OCI-M1 (cell line): ENCODE results near the gene DIO1.

Experiments
- DNase-seq: peaks from one replicate; lab custom pipeline; 2025; lab: John Stamatoyannopoulos, UW

The DIO1 gene

DNA sequence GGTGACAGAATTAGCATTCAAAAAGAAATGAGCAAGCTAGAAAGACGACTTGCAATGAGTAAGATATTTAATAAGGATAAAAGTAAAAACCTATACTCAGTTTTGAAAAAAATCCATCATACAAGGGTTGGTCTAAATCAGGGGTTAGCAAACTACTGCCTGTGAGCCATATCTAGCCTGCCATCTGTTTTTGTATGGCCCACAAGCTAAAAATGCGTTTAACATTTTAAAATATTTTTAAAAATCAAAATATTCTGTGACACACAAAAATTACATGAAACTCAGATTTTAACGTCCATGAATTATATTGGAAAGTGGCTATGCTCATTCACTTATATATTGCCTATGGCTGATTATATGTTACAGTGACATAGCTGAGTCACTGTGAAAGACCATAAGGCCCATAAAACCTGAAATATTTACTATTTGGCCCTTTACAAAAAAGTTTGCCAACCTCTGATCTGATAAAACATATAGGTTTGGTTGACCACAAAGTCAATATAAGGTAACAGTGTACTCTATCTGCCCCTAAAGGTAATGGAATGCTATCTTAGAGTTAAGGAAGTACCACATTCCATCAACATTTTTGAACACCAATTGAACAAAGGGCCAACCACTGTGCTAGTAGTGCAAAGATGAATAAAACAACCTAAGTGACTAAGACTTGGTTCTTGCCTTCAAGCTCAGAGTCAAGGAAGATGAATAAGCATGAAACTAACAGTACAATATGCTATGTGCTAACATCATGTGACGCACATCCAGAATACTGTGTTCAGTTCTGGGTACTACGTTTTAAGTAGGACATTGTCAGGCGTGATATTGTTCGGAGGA lies 48.4 kb downstream of the DIO1 start:
- peak; percentile 55 for DNase-seq

DNA sequence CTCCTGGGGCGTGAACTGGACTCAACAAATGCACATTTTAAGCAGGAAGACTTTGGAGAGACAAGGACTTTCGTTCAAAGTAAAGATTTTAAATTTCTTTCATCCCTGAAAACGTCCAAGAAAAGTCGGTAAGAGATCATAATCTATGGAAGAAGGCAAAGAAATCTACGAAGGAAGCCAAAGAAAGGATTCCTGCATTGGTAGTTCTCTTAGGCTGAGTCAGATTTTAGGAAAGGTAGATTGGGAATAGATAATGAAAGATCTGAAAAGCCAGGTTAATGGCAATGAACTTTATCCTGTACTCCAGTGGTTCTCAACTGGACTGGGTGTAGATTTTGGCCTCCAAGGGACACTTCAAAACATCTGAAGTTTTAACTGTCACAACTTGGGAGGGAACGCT lies 49.1 kb downstream of the DIO1 start:
- no peak for DNase-seq

DNA sequence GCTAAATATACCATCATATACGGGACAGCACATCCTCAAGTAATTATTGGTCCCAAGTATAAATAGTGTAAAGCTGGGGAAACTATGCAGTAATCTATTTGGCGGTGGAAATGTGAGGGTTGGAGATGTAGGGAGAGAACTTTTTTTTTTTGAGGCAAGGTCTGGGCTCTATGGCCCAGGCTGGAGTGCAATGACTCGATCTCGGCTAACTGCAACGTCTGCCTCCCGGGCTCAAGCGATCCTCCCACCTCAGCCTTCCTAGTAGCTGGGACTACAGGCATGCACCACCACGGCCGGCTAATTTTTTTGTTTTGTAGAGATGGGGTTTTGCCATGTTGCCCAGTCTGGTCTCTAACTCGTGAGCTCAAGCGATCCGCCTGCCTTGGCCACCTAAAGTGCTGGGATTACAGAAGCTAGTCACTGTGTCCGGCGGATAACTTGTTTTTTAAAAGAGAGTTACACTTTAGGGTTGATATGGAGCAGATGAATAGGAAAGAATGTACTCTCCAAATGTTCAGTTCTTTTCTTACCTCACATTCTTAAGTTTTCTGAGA lies 49.6 kb downstream of the DIO1 start:
- no peak for DNase-seq

DNA sequence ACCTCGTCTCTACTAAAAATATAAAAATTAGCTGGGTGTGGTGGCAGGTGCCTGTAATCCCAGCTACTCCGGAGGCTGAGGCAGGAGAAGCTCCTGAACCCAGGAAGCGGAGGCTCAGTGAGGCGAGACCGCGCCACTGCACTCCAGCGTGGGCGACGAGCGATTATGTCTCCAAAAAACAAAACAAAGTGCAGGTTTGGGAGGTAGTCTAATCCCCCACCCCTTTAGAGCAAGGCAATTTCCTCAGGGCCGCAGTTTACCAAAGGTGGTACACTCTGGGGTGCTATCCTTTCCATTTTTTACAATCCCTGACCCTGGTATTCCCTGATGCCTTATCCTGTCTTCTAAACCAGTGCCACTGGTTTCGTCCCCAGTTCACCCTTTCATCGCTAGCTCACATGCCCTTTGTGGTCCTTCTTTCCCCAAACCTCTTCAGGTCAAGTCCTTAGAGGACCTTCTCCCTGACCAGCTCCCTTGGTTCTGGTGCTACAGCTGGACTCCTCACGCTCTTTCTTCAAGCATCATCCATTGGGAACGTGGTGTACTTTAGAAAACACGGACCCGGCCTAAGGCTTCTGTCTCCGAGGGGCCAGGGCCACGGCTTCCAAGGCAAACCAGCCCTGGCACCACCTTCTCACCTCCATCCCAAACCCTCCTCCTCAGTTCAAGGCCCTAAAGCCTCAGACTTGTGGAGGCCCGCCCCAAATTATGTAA lies 50.6 kb downstream of the DIO1 start:
- no peak for DNase-seq

DNA sequence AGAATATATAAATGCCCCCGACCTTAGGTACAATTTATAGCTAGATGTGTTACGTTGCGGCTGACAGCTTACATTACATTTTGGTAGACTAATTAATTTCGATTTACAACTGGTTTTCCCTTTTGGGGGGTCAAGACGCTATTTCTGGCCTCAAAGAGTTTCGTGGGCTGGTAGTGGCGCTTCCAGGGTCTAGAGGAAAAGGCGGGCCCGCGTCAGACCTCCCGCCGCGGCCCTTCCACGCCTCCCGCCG lies 51.1 kb downstream of the DIO1 start:
- DNase-seq: peak; percentile 64

DNA sequence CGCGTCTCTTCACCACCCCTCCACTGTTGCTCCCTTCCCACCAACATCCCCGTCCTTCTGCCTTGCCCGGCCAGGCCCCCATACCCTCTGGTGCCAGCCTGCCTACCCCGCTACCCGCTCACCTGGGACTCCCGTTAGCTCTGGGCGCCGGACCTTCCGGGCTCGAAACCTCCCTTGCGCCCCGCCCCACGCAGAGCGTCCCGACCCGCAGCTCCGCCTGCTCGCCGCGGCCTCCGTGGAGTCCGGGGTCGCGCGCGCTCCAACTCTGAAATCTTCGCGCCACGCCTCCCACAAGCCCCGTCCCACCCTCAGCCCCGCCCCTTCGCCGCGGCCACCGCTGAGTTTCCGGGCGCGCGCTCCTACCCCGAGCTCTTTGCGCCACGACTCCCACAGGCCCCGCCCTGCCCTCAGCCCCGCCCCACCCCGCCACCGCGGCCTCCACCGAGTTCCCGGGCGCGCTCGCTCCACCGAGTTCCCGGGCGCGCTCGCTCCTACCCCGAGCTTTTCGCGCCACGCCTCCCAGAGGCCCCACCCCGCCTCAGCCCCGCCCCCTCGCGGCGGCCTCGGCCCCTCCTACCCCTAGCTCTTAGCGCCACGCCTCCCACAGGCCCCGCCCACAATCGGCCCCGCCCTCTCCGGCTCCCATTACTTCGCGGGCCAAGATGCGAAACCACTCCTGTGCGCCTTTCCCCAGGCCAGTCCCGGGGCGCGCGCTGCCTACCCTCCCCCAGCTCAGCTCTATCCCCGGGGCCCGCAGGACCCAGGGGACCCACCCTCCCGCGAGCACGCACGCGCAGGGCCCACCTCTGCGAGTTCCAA lies 51.7 kb downstream of the DIO1 start, which contains the start of gene IFT25:
IFT25 (minus strand) TSS at position 267 of the 819 bp plus-strand sequence. CDS start 5,617 bp downstream, outside the sequence.
- peak; percentile 97 for DNase-seq

DNA sequence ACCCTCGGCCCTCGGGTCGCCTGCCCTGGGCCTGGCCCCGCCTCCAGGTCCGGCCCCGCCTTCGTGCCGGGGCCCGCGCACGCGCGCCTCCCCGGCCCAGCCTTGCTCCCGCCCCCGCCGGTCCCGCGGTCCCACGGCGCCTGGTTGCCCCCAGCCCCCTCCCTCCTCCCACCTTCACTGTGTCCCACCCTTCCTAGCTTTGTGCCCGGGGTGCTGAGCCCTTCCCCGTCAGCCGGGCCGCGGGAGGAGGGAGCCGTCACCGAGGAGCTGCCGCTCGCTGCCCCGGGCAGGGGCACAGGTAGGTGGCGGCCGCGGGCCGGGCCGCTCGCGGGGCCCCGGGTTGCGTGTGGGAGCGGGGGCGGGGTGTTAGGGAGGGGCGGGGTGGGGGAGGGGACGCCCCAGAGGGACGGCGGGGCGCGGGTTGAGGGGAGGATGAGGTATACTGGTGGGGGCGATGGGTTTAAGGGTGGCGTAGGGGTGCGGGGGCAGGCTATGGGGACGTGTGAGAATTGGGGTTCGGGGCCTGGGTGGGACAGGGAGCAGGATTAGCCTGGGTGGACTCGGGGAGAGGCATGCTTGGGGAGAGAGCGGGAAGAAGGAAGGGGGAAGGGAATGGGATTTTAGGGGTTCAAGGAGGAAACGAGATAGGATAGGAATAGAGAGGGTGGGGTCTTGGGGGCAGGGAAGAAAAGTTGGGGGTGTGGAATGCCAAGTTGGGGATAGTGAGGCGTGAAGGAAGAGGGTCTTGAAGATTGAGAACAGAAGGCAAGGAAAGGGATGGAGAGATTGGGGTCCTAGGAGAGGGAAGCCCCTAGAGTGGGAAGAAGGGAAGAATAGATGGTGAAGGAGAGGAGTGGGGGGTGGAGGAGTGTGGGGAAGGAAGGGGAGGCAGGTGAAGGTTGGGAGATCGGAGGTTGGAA lies 52.5 kb downstream of the DIO1 start, which contains the start of gene LRRC42:
LRRC42 (plus strand) TSS at position 99 of the 920 bp plus-strand sequence. CDS start 5,650 bp downstream, outside the sequence.
- no peak for DNase-seq

DNA sequence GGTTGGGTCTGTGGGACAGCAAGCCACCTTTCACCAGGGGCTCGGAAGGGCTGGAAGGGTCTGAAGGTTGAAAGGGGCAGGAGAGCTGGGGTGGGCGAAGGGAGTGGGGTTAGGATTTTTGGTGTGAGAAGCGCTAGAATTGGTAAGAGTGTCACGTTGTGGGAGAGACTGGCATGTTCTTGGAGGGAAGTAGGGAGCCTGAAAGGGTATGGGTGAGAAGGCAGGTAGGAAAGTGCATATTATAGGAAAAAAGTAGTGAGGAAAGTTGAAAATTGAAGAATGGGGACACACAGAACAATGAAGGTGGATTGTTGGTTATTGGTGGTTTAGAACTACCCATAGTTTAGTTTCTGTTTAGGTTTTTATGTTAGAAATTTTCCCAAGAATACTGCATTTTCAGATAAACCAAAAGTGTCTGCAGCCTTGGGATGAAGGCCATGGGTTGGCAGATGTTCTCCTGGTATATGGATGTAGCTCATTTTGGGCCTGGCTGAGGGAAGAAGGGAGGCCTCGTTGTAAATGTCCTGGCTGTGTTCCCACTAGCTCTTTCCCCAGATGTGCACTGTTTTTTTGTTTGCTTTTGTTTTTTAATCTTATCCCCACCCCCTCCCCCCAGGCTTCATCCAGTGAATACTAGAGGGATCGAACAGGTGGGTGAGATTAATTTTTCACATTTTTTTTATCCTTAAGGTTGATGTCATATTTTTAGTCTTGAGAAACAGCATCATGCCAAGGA lies 53.4 kb downstream of the DIO1 start:
- DNase-seq: no peak

DNA sequence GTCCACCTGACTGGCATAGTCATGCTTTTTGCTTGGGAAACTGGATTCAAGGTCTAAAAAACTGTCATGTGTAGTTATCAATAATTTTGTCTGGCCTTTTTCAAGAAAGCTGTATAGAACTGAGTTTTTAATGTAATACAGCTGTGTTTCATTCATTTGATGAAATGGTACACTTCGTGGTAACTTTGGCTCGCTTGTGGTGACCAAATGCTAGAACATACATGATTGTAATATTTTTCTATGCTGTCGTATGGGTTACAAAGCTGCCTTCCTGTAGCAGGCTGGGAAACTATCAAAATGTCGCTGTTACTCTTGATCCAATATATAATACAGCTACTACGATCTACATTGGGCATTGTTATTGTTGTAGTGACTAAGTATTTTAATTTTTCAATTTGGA lies 54.3 kb downstream of the DIO1 start:
- DNase-seq: no peak

DNA sequence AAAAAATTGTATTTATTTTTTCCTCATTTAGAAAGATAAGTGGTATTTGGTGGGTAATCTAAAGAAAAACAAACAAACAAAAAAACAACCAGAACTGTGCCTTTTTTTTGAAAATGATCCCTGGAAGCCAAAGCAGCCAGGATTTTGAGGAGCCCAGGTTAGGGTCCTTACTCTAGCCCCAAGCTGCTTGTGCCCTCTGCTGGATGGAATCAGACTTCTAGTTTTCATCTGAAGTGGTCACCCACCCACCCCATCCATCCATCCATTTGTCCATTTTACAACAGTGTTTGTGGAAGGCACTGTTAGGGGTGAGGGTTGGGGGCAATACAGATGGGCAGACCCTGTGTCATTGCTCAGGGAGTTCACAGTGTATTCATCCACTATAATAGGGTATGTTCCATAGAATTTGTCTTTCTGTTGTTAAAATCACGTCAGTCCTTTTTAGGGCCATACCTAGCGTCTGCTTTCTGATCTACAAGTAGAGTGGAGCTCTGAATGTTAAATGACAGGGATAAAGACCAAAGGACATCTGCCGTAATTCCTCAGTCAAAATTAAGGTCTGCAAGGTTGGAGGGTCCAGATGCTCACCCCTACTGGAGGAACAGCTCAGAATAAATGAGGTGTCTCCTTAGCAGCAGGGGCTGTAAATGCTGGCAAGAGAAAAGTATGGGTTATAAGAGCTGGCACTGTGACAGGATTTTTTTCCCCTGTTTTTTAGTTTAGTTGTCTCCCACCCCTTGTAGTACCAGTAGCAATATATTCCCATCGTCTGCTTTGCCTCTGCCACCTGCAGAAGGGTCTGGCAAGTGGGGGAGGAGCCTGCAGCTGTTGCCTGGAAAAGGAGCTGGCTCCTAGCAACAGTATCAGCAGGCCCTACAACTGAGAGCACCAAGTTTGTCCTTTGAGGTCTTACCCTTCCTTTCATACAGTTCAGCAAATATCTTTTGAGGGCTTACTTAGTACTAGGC lies 55.3 kb downstream of the DIO1 start:
- DNase-seq: peak; percentile 69

DNA sequence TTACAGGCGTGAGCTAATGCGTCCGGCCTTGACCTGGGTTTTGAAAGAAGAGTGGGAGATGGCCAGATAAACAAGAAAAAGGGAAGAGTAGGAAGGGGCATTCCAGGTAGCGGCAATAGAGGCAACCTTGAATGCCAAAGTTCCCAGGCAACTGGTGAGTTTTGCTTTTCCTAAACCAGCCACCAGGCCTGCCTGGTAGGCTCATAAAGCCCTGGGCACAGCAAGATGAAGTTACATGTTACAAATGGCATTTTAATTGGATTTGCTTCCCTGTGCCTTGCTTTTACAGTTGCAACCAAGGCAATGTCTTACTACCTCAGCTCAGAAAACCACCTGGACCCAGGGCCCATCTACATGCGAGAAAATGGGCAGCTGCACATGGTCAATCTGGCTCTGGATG lies 57.7 kb downstream of the DIO1 start:
- DNase-seq: no peak

DNA sequence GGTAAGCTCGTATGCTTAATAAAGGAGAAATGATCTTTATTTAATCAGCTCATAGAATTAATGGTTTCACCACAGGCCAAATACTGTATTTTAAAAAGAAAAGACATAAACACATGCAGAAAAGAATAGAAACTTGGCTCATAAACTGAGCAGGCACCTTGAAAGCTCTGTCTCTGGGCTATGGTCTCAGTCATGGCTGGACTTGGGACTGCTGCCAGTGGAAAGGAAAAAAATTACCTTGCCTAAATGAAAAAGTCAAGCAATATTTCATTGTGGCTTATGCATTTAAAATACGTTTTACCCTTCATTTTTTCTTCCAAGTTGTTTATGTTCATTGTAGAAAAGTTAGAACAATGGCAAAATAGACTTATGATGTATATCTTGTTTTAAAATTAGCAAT lies 60.1 kb downstream of the DIO1 start:
- no peak for DNase-seq

DNA sequence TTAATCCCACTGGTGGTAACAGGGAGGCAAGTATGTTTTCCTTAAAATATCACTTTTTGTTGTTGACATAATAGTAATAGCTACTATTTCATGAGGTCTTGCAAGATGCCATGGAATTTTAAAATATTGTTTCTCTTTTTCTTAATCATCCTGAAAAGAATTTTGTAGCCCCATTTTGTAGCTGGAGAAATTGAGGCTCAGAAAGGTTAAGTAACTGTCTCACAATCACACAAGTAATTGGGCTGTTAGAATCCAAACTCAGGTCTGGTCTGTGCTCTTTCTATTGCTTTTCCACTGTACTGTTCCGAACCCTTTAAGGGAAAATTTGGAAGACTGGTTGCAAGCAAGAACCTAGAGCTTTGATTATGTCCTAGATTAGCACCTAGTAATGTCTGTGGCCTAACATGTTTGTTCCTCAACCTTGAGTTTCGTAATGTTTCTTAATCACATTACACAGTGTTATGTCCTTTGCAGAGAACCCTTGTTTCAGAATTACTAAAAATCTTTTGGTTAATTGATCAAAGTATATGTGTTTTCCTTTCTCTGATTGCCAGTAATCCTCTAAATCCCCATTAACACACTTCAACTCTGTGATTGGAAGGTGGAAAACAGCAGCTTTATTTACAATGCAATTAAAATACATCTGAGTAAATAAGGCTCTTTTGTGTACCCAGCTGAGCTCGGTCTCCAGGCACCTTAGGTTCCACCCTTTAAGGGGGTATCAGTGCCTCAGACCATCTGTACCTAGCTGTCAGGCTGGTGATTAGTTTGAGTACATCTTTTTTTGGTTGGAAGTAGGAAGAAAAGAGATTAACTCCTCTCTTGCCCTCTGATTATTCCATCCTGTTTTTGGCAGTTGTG lies 62.6 kb downstream of the DIO1 start:
- DNase-seq: no peak

DNA sequence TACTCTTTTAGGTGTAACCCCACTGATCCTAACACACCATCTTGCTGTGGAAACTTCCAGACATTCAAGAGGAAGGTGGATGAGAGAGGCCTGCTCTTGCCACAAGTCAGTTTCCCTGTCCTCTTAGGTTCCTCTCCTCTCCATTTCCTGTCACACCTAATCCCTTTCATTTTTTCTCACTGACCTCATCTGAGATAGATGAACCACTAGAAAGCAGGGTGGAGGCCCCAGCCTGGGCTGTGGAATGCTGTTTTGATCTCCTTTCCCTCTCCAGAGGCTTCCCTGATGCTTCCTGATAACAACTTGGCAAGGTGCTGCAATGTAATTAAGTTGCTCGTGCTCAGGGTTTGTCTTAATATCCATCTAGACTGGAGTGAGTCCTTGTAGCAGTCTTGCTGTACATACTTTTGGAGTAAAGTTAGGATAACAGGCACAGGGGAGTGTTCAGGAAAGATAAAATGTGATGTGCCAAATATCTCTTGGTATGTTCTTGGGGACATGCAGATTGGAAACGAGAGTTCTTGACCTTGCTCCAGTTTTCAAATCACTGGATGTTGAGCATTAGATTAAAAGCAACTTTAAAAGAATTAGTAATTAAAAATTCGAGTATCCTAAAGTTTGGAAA lies 63.3 kb downstream of the DIO1 start:
- no peak for DNase-seq

DNA sequence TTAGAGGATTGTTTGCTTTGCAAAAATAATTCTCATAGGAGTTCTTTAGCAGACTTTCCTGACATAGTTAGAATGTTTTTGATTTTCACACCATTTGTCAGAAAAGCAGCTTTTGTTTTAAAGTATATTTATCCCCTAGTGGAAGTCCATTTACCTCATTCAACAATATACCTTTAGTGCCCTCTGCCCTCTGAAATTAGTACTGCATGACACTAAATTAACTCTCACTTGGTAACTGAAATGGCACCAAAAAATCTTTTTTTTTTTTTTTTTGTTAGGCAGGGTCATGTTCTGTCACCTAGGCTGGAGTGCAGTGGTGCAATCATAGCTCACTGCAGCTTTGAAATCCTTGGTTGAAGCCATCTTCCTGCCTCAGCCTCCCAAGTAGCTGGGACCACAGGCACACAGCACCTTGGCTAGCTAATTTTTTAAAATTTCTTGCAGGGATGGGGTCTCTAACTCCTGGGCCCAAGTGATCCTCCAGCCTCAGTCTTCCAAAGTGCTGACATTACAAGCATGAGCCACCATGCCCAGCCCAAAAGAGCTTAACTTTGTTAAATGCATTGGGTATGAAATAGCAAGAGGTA lies 65.8 kb downstream of the DIO1 start:
- peak; percentile 66 for DNase-seq
